Psoas muscle (tissue), 8 donors: ENCODE data around the gene ASH1L. TPM values are rescaled to one million over a fixed set of nuclear protein-coding genes. Genes with fewer than 3 reads are reported as not detected.
A peak's percentile ranks its signal among the peaks of the same experiment; 100 is the strongest.

Experiments
- ATAC-seq, 4 donors: fragments of 200-7000 bp; cut with Tn5 transposase; one replicate each; pipeline ENCODE4 v1.9.1; 2020; ENCODE audit warnings: moderate library complexity in 3 of 4, mild to moderate bottlenecking in 2 of 4
- DNase-seq, 2 donors: peaks; one replicate each; pipeline ENCODE4 v3.0.0-alpha.2; 2020
- H3K27ac ChIP-seq: fragments of 200-600 bp; one replicate; pipeline ENCODE4 v1.8.0; 2022
- H3K27me3 ChIP-seq, 3 donors: fragments of 200-600 bp in 1 of 3; one replicate each; pipeline versions ENCODE4 v1.6.1 to v1.8.0; 2013 to 2022; ENCODE audit warnings: low read length in 2 of 3, mild to moderate bottlenecking in 2 of 3, moderate library complexity in 1 of 3; ENCODE audit not compliant: insufficient read depth in 3 of 3
- H3K36me3 ChIP-seq, 2 donors: fragments of 200-600 bp in 1 of 2; one replicate each; pipeline versions ENCODE4 v1.6.1 to v1.8.0; 2013 to 2022; ENCODE audit warnings: low read depth in 1 of 2, mild to moderate bottlenecking in 1 of 2, moderate library complexity in 1 of 2; ENCODE audit not compliant: insufficient read depth in 1 of 2
- H3K4me1 ChIP-seq: fragments of 200-600 bp; one replicate; pipeline ENCODE4 v1.8.0; 2022
- H3K4me3 ChIP-seq: fragments of 200-600 bp; one replicate; pipeline ENCODE4 v1.8.0; 2022; ENCODE audit warnings: mild to moderate bottlenecking
- H3K9me3 ChIP-seq: fragments of 200-600 bp; one replicate; pipeline ENCODE4 v1.8.0; 2022
- CTCF ChIP-seq: fragments of 200-600 bp; IDR thresholded peaks from one replicate; pipeline ENCODE4 v1.8.0; 2022; ENCODE audit warnings: antibody characterized with exemption
- WGBS, 3 donors: extraction: QIAGEN DNeasy Blood & Tissue Kit; methylation state at CpG; one replicate each; pipeline versions ENCODE4 v1.1.6 to v1.1.7; 2013; 5-methylcytosine and 5-hydroxymethylcytosine counted together
- intact Hi-C, 2 donors: fragments of 100-400 bp; cut with DNase I; formaldehyde crosslinking; loops; one replicate each; pipeline versions ENCODE4 v1.11.0 to v1.14.2; 2022
- polyA plus RNA-seq, 3 donors: library from polyadenylated mRNA; stranded (reverse); fragments of 200-250 nt; gene quantifications; one replicate each; pipeline ENCODE4 v1.2.3, GENCODE V29; 2013
- total RNA-seq, 4 donors: library from RNA; stranded (reverse); fragmentation: NEBNext Ultra II Directional in 2 of 4; extraction: Animal tissue kit (Norgen Biotek cat#: 25700) in 2 of 4; gene quantifications; one replicate each; pipeline versions ENCODE4 v1.2.1 to v1.2.4, GENCODE V29; 2021 to 2023
- donor health status: healthy with polysubstance abuse.
- donor health status: DM: no; HTN: no; CAD: no; lungs with moderate emphysema.
- donor health status: Bipolar disorder and iron deficiency.
- donor health status: healthy.
- donor health status: DM: yes; HTN: yes; CAD: no.
- donor health status: DM: no; HTN: no; CAD: no.
- donor health status: DM: no; HTN: no; CAD: no.
- donor health status: DM: yes; HTN: yes; CAD: no.

Gene ASH1L
- total and polyA plus RNA-seq, 7 donors = 6.5 to 52.0 (median 41.6) TPM

GRCh38 chr1:155555915-155556314, 6.7 kb downstream of the ASH1L start:
- DNase-seq (no peak), ATAC-seq (no peak)
- H3K36me3 ChIP-seq = peaks cover 0 to 9% of the 10 kb centered on the region in 2 donors
- H3K4me1 ChIP-seq = peaks cover 48% of the 10 kb centered on the region
- no peaks in the 10 kb centered on the region for H3K9me3 ChIP-seq
- no peaks in the 10 kb centered on the region for H3K27me3 ChIP-seq
- intact Hi-C loops = no loop called here
- H3K4me3 ChIP-seq = no peak overlapping the region
- TF ChIP-seq CTCF = no peak
- no peak overlapping the region for H3K27ac ChIP-seq

GRCh38 chr1:155553349-155553748, 9.3 kb downstream of the ASH1L start:
- H3K36me3 ChIP-seq = peaks cover 0 to 9% of the 10 kb centered on the region in 2 donors
- ATAC-seq = peak in 2 of 4 donors; percentile 28 to 39
- 43 to 57% (median 45%) methylated on average over 5 of the region's 5 CpGs for WGBS, 3 donors
- DNase-seq = no peak
- no peak overlapping the region for H3K4me3 ChIP-seq
- intact Hi-C loops = no loop called here
- no peak for TF ChIP-seq CTCF
- H3K27me3 ChIP-seq = no peaks in the 10 kb centered on the region
- no peaks in the 10 kb centered on the region for H3K9me3 ChIP-seq
- H3K4me1 ChIP-seq = peaks cover 41% of the 10 kb centered on the region
- peak overlapping the region; percentile 33 for H3K27ac ChIP-seq

DNA sequence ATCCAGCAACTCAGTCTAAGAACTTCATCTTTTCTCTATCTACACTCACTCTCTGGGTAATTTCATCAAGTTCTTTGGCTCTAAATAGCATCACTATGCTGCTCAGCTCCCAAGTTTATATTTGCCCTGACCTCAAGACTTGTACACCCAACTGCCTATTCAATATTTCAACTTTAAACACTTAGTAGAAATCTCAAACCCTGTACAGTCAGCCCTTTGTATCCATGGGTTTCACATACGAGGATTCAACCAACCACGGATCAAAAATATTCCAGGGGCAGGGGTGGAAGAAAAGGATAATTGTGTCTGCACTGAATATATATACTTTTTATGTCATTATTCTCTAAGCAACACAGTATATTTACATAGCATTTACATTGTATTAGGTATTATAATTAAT, 13.9 kb downstream of the ASH1L start:
- WGBS, 3 donors = 62 to 80% (median 65%) methylated on average over 2 of the region's 2 CpGs
- DNase-seq (no peak), ATAC-seq (no peak)
- Histone ChIP-seq H3K4me3 (no peak overlapping the region), H3K9me3 (no peaks in the 10 kb centered on the region), H3K27me3 (no peaks in the 10 kb centered on the region), H3K4me1 (peaks cover 44% of the 10 kb centered on the region), H3K27ac (no peak overlapping the region), H3K36me3 (no peaks in the 10 kb centered on the region)
- intact Hi-C loops = no loop called here
- no peak for TF ChIP-seq CTCF

DNA sequence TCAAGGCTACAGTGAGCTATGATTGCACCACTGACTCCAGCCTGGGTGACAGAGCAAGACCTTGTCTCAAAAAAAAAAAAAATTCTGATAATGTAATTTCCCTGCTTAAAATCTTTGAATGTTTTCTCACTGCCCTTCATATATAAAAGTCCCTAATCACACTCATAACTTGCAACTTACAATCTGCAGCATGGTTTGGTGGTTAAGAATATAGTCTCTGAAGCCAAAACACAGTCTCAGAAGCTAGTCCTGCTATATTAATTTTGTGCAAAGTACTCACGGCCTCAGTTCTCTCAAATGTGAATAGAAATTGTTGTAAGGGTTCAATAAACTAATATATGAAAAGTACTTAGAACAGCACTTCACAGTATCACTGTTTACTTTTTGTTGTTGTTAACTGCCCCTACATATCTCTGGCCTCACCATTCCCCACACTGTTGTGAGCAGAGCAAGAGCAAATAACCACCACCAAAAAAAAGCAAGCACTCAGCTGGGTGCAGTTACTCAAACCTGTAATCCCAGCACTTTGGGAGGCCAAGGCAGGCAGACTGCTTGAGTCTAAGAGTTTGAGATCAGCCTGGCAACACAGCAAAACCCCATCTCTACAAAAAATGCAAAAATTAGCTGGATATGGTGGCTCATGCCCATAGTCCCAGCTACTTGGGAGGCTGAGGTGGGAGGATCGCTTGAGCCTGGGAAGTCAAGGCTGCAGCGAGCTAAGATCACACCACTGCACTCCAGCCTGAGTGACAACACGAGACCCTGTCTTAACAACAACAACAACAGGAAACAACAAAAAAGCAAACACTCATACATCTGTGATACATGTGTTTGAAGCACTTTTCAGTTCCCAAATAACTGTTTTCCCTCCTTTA, 22.4 kb downstream of the ASH1L start:
- H3K9me3 ChIP-seq = no peaks in the 10 kb centered on the region
- intact Hi-C loops = no loop called here
- H3K4me1 ChIP-seq = peaks cover 51% of the 10 kb centered on the region
- DNase-seq (no peak), ATAC-seq (no peak)
- no peak for TF ChIP-seq CTCF
- H3K27ac ChIP-seq = peak overlapping the region; percentile 12
- 82 to 88% (median 83%) methylated on average over 4 of the region's 4 CpGs for WGBS, 3 donors
- H3K27me3 ChIP-seq = no peaks in the 10 kb centered on the region
- H3K4me3 ChIP-seq = no peak overlapping the region
- no peaks in the 10 kb centered on the region for H3K36me3 ChIP-seq
